ENCODE measurements around the gene ZNG1A.
"Not testable (repeated sequence)": the region's sequence is repeated elsewhere in the genome, so short reads cannot be mapped to it uniquely, and the experiment has no call there.

The ZNG1A gene

GRCh38 chr9:219670-220365 is 41.0 kb upstream of the ZNG1A start:
- in situ Hi-C loops (cut with HindIII; ENCODE audit: low sequenced_read_pairs) = no loop called here
- DNase-seq (ENCODE audit: low read depth, low spot score) = no peak
- TF ChIP-seq CTCF (IDR thresholded peaks at IDR 0.05; ENCODE audit: low read depth, low read length) = no peak
- no peak overlapping the region for H3K4me3 ChIP-seq (ENCODE audit: low read depth, low read length)

GRCh38 chr9:219036-219435 is 40.2 kb upstream of the ZNG1A start:
- H3K4me3 ChIP-seq (ENCODE audit: low read depth, low read length); DNase-seq (ENCODE audit: low read depth, low spot score); in situ Hi-C loops (cut with HindIII; ENCODE audit: low sequenced_read_pairs): not testable (repeated sequence)

GRCh38 chr9:217950-218349 is 39.1 kb upstream of the ZNG1A start:
- in situ Hi-C loops (cut with HindIII; ENCODE audit: low sequenced_read_pairs) = no loop called here
- DNase-seq (ENCODE audit: low read depth, low spot score) = no peak
- no peak for TF ChIP-seq CTCF (IDR thresholded peaks at IDR 0.05; ENCODE audit: low read depth, low read length)
- H3K4me3 ChIP-seq (ENCODE audit: low read depth, low read length) = no peak overlapping the region

- no peak for TF ChIP-seq CTCF (IDR thresholded peaks at IDR 0.05; ENCODE audit: low read depth, low read length)
- in situ Hi-C loops (cut with HindIII; ENCODE audit: low sequenced_read_pairs) = no loop called here
- no peak for DNase-seq (ENCODE audit: low read depth, low spot score)
- no peak overlapping the region for H3K4me3 ChIP-seq (ENCODE audit: low read depth, low read length)
Measured at GRCh38 chr9:216866-217265, 38.0 kb upstream of the ZNG1A start.

GRCh38 chr9:215631-216155 is 36.8 kb upstream of the ZNG1A start:
- TF ChIP-seq CTCF (IDR thresholded peaks at IDR 0.05; ENCODE audit: low read depth, low read length) = no peak
- no peak overlapping the region for H3K4me3 ChIP-seq (ENCODE audit: low read depth, low read length)
- in situ Hi-C loops (cut with HindIII; ENCODE audit: low sequenced_read_pairs) = no loop called here
- DNase-seq (ENCODE audit: low read depth, low spot score) = no peak

- no peak for TF ChIP-seq CTCF (IDR thresholded peaks at IDR 0.05; ENCODE audit: low read depth, low read length)
- in situ Hi-C loops (cut with HindIII; ENCODE audit: low sequenced_read_pairs) = no loop called here
- peak; percentile 3 for DNase-seq (ENCODE audit: low read depth, low spot score)
- H3K4me3 ChIP-seq (ENCODE audit: low read depth, low read length) = peak within 1 kb of the TSS; percentile 23
Measured at GRCh38 chr9:214648-215493, 36.0 kb upstream of the ZNG1A start, which contains the start of gene DOCK8. DOCK8 (plus strand) TSS chr9:214865; CDS start chr9:214977, 112 bp downstream.

GRCh38 chr9:214351-214647 is 35.4 kb upstream of the ZNG1A start:
- no peak overlapping the region for H3K4me3 ChIP-seq (ENCODE audit: low read depth, low read length)
- no peak for TF ChIP-seq CTCF (IDR thresholded peaks at IDR 0.05; ENCODE audit: low read depth, low read length)
- in situ Hi-C loops (cut with HindIII; ENCODE audit: low sequenced_read_pairs) = no loop called here
- DNase-seq (ENCODE audit: low read depth, low spot score) = no peak

- DNase-seq (ENCODE audit: low read depth, low spot score); H3K4me3 ChIP-seq (ENCODE audit: low read depth, low read length); in situ Hi-C loops (cut with HindIII; ENCODE audit: low sequenced_read_pairs): not testable (repeated sequence)
Measured at GRCh38 chr9:213901-214300, 35.0 kb upstream of the ZNG1A start.
